ENCODE data around the gene SLC6A4.
A peak's percentile ranks its signal among the peaks of the same experiment; 100 is the strongest.

Gene SLC6A4

DNA sequence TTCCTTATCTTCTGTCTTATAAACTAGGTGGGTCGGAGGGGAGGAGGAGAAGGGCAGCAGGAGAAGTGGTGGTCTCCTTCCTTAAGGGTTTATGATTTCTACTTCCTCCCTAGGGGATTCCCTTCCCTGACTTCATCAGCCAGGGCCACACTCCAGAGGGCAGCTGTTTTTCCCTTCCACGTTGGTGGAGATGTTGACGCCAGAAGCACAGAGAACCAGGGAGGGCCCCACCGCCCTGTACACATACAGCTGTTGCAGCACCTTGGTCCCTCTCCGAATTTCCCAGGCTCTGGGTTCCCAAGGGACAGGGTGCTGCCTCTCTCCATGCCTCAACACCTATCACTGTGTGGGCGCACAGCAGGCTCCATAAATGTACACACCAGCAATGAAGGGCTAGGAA, 5.6 kb upstream of the SLC6A4 start:
- TF ChIP-seq, protein P1, sequence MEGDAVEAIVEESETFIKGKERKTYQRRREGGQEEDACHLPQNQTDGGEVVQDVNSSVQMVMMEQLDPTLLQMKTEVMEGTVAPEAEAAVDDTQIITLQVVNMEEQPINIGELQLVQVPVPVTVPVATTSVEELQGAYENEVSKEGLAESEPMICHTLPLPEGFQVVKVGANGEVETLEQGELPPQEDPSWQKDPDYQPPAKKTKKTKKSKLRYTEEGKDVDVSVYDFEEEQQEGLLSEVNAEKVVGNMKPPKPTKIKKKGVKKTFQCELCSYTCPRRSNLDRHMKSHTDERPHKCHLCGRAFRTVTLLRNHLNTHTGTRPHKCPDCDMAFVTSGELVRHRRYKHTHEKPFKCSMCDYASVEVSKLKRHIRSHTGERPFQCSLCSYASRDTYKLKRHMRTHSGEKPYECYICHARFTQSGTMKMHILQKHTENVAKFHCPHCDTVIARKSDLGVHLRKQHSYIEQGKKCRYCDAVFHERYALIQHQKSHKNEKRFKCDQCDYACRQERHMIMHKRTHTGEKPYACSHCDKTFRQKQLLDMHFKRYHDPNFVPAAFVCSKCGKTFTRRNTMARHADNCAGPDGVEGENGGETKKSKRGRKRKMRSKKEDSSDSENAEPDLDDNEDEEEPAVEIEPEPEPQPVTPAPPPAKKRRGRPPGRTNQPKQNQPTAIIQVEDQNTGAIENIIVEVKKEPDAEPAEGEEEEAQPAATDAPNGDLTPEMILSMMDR (IDR thresholded peaks at IDR 0.05; ENCODE audit: insufficient read depth, low read depth, low read length, missing control alignments): no peak
- no peak for DNase-seq (ENCODE audit: low read depth)
- no peak overlapping the region for H3K4me3 ChIP-seq (ENCODE audit: low read length)

DNA sequence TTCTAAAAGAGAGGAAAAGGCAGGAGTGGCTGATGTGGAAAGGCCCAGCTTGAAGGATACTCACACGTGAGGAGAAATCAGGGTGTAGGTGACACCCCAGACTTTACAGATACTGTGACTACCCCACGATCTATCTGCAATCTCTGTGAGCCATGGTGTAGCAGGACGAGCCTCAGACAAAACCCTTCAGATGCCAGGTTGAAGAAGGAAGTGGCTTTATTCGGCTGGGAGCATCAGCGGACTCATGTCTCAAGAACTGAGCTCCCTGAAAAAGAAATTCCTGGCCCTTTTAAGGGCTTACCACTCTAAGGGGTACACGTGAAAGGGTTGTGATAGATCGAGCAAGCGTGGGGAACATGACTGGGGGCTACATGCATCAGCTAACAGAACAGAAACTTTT, 4.7 kb upstream of the SLC6A4 start:
- no peak for DNase-seq (ENCODE audit: low read depth)
- TF ChIP-seq, protein P1 (IDR thresholded peaks at IDR 0.05; ENCODE audit: insufficient read depth, low read depth, low read length, missing control alignments): no peak

DNA sequence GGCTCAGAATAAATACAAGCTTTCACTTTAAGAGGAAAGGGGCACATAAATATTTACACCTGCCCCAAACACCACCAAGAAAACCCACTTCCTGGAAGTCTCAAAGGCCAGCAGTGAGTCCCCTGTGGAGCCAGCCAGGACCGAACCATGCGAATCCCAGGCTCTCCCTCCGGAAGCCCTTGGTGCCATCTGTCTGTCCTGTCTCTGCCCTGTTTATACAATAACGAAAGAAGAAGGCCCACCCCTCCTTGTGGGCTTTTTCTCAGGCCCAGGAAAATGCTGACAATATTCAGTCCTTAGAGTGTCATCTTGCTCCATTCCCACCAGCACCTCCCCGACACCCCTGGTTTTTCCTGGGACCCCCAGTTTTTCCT, 3.6 kb upstream of the SLC6A4 start:
- no peak overlapping the region for H3K4me3 ChIP-seq (ENCODE audit: low read length)
- no peak for DNase-seq (ENCODE audit: low read depth)
- TF ChIP-seq, protein P1 (IDR thresholded peaks at IDR 0.05; ENCODE audit: insufficient read depth, low read depth, low read length, missing control alignments): no peak

More for the DNA sequence above, 4.7 kb upstream of the SLC6A4 start:
- no peak overlapping the region for H3K4me3 ChIP-seq (ENCODE audit: low read length)

DNA sequence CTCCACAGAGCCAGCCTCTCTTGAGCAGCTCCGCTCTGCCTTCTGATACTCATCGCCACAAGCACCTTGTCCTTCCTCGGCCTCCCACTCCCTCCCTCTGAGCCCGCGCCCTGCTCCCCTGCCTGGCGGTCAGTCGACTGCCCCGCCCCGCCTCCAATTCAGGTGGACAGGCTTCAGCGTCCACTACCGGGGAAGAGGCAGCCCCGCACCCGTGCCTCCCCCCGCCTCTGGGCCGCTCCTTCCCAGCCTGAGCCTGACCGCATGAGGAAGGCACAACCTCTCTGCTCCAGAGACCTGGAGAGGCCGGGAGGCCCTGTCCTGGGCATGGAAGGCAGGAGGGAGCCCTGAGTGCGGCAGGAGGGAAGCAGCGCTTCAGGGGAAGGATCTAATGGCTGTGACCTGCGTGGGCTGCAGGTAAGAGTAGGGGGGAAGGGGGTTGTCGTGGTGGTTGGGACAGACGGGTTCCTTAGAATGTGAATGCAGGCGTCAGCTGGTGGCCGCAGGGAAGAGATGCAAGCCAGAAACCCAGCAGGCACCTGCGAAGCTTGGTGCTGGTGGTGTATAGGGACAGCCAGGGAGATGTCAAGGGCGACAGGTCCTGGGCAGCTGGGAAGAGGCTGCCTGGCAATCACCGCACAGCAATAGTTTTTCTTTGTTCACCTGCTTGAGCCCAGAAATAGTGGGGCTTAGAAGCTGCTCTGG, 3.0 kb upstream of the SLC6A4 start:
- no peak for DNase-seq (ENCODE audit: low read depth)
- TF ChIP-seq, protein P1 (IDR thresholded peaks at IDR 0.05; ENCODE audit: insufficient read depth, low read depth, low read length, missing control alignments): no peak
- no peak overlapping the region for H3K4me3 ChIP-seq (ENCODE audit: low read length)

DNA sequence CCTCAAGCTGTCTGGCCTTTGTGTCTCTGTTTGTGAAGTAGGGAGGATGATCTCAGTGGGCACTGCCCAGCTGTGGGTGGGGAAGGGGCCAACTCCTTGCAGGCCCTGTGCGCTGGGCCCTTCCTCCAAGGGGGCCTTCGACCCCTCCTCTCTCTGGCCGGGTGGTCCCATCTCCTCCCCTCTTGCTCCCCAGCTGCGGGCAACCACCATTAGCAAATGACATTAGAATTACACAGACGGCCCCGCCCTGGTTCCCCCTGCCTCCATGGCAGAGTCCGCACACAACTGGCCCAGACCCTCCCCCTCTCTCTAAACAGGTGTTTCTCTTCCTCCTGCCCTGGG, 2.5 kb upstream of the SLC6A4 start:
- TF ChIP-seq, protein P1 (IDR thresholded peaks at IDR 0.05; ENCODE audit: insufficient read depth, low read depth, low read length, missing control alignments): no peak
- H3K4me3 ChIP-seq (ENCODE audit: low read length): no peak overlapping the region
- no peak for DNase-seq (ENCODE audit: low read depth)

DNA sequence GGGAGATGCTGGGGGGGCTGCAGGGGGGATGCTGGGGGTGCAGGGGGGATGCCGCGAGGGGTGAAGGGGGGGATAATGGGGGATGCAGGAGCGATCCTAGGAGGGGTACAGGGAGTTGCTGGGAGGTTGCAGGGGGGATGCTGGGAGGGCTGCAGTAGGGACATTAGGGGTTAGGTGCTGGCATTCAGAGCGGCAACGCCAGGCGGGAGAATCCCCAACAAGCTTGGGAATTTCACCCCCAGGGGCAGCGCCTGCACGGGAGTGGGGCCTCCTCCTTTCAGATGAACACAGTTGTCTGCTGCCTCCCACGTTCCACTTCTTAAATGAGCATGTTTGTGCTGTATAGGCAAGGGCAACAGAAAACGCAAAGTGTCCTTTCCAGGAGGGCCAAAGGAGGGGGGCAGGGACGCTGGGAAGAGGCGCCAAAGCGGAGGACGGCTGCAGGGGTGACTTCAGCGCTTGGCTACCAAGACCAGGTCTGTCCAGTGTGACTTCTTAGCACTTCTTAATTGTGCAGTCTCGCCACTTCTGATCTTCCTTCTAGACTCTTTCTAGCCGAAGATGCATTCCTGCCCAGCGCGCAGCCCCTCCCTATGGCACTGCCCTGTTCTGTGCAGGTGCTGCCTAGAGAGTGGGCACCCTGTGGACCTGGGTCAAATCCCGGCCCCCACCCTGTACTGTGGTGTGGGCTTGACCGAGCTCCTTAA, 2.0 kb upstream of the SLC6A4 start:
- DNase-seq (ENCODE audit: low read depth): no peak
- TF ChIP-seq, protein P1 (IDR thresholded peaks at IDR 0.05; ENCODE audit: insufficient read depth, low read depth, low read length, missing control alignments): no peak
- no peak overlapping the region for H3K4me3 ChIP-seq (ENCODE audit: low read length)

DNA sequence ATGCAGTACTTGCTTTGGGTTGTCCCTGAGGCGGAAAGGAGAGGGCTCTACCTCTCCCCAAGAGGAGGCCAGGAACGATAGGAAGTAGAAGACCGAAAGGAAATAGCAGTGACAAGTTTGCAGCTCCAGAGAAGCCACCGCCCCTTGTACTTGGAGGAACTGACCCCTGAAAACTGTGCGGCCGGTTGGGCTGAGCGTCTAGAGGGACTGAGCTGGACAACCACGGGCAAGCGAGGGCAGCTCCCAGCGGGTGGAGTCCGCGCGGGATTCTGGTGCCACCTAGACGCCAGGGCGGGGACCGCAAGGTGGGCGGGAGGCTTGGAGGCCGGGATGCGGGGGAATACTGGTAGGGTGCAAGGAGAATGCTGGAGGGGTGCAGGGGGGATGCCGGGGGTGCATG, 1.3 kb upstream of the SLC6A4 start:
- TF ChIP-seq, protein P1 (IDR thresholded peaks at IDR 0.05; ENCODE audit: insufficient read depth, low read depth, low read length, missing control alignments): peak; percentile 65

More for the DNA sequence above, 1.3 kb upstream of the SLC6A4 start:
- DNase-seq (ENCODE audit: low read depth): peak; percentile 60
- H3K4me3 ChIP-seq (ENCODE audit: low read length): peak overlapping the region; percentile 20
